ENCODE data around the gene CFAP141. TPM values are rescaled to one million over a fixed set of nuclear protein-coding genes. Genes with fewer than 3 reads are reported as not detected.

The CFAP141 gene
- polyA plus RNA-seq, 1 of the 3 experiments (the other 2 are of a cell fraction), result not detected

GRCh38 chr1:154158307-154159125 is 47.6 kb downstream of the CFAP141 start:
- no peak for DNase-seq
- H3K27ac ChIP-seq (ENCODE audit: low read depth in 2 of 2, low read length in 1 of 2), result no peak overlapping the region
- H3K9ac ChIP-seq, result no peak overlapping the region
- peaks cover 25% of the 10 kb centered on the region for H4K20me1 ChIP-seq (ENCODE audit: insufficient read depth)
- H3F3A ChIP-seq (replicated peaks; ENCODE audit: insufficient read depth), result peaks cover 64% of the 10 kb centered on the region
- H3K4me2 ChIP-seq, result no peak overlapping the region
- no peaks in the 10 kb centered on the region for H3K9me3 ChIP-seq
- H2AFZ ChIP-seq (ENCODE audit: low read depth), result no peak overlapping the region
- H3K27me3 ChIP-seq (ENCODE audit: insufficient read depth), result no peaks in the 10 kb centered on the region
- peaks cover 31% of the 10 kb centered on the region; the same call in 1 of the 2 replicates for H3K79me2 ChIP-seq (ENCODE audit: insufficient read depth)
- no peak for TF ChIP-seq SMC3 (IDR thresholded peaks at IDR 0.05; ENCODE audit: low read depth, low read length)
- no peak for TF ChIP-seq ELF1 (IDR thresholded peaks at IDR 0.05)
- TF ChIP-seq TCF12 (IDR thresholded peaks at IDR 0.05), result no peak
- TF ChIP-seq FOSL2 (IDR thresholded peaks at IDR 0.05; ENCODE audit: borderline replicate concordance, low read depth), result no peak
- no peak for TF ChIP-seq RCOR1 (IDR thresholded peaks at IDR 0.05; ENCODE audit: low read length)
- TF ChIP-seq, protein P1, sequence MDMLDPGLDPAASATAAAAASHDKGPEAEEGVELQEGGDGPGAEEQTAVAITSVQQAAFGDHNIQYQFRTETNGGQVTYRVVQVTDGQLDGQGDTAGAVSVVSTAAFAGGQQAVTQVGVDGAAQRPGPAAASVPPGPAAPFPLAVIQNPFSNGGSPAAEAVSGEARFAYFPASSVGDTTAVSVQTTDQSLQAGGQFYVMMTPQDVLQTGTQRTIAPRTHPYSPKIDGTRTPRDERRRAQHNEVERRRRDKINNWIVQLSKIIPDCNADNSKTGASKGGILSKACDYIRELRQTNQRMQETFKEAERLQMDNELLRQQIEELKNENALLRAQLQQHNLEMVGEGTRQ (IDR thresholded peaks at IDR 0.05; ENCODE audit: borderline replicate concordance, low read depth, low read length), result no peak
- CTCF ChIA-PET, result interaction anchor here (1.4 to 1.9 kb wide), 2 partner anchors 12 to 13 kb away, joined by 5 to 10 read pairs; no protein-coding TSS in a partner anchor
- peaks cover 70 to 72% of the 10 kb centered on the region in 2 experiments for H3K36me3 ChIP-seq (replicated peaks in 1 of 2; ENCODE audit: control insufficient read depth in 1 of 2, insufficient read depth in 2 of 2, low read length in 1 of 2)
- H3K4me1 ChIP-seq (ENCODE audit: control insufficient read depth in 1 of 2, insufficient read depth in 2 of 2, low read depth in 1 of 2, low read length in 1 of 2), result no peaks in the 10 kb centered on the region
- WGBS (ENCODE audit: low lambda C conversion rate), result 93% methylated on average over 8 of the region's 8 CpGs
- H3K9me2 ChIP-seq, result no peaks in the 10 kb centered on the region
- no peak overlapping the region for H3K4me3 ChIP-seq (ENCODE audit: low read depth in 2 of 2, low read length in 1 of 2)
- POLR2A ChIA-PET, result interaction anchor here (0.5 to 0.6 kb wide), 2 partner anchors 10 to 141 kb away, joined by 3 to 5 read pairs; no protein-coding TSS in a partner anchor

- no peak for DNase-seq
- 93% methylated on average over 7 of the region's 7 CpGs for WGBS (ENCODE audit: low lambda C conversion rate)
- Histone ChIP-seq H4K20me1 (ENCODE audit: insufficient read depth) (peaks cover 25% of the 10 kb centered on the region), H3K4me2 (no peak overlapping the region), H3K27me3 (ENCODE audit: insufficient read depth) (no peaks in the 10 kb centered on the region), H3K79me2 (ENCODE audit: insufficient read depth) (peaks cover 24% of the 10 kb centered on the region; the same call in 1 of the 2 replicates), H3K4me1 (ENCODE audit: control insufficient read depth in 1 of 2, insufficient read depth in 2 of 2, low read depth in 1 of 2, low read length in 1 of 2) (no peaks in the 10 kb centered on the region), H3K9me3 (no peaks in the 10 kb centered on the region), H3K27ac (ENCODE audit: low read depth in 2 of 2, low read length in 1 of 2) (0 out of 4 replicates have a peak overlapping the region, but pooled peaks of 1 of the 2 experiments have one; percentile 7), H3K4me3 (ENCODE audit: low read depth in 2 of 2, low read length in 1 of 2) (no peak overlapping the region), H3K9ac (no peak overlapping the region), H2AFZ (ENCODE audit: low read depth) (no peak overlapping the region; the same call in 1 of the 2 replicates), H3F3A (replicated peaks; ENCODE audit: insufficient read depth) (peaks cover 61% of the 10 kb centered on the region), H3K36me3 (replicated peaks in 1 of 2; ENCODE audit: control insufficient read depth in 1 of 2, insufficient read depth in 2 of 2, low read length in 1 of 2) (peaks cover 67 to 69% of the 10 kb centered on the region in 2 experiments), H3K9me2 (no peaks in the 10 kb centered on the region)
- no peak for TF ChIP-seq CTCF (IDR thresholded peaks at IDR 0.05)
- TF ChIP-seq, protein P2, sequence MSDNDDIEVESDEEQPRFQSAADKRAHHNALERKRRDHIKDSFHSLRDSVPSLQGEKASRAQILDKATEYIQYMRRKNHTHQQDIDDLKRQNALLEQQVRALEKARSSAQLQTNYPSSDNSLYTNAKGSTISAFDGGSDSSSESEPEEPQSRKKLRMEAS (IDR thresholded peaks at IDR 0.05; ENCODE audit: low read depth), result no peak
- TF ChIP-seq SMC3 (IDR thresholded peaks at IDR 0.05; ENCODE audit: low read depth, low read length), result no peak
- TF ChIP-seq TEAD4 (IDR thresholded peaks at IDR 0.05; ENCODE audit: borderline replicate concordance, insufficient read depth), result no peak
- TF ChIP-seq EP300 (IDR thresholded peaks at IDR 0.05; ENCODE audit: borderline replicate concordance in 1 of 2, low read depth in 1 of 2, low read length in 1 of 2), result no peak
- TF ChIP-seq JUND (IDR thresholded peaks at IDR 0.05), result no peak
- no peak for TF ChIP-seq RCOR1 (IDR thresholded peaks at IDR 0.05; ENCODE audit: low read length)
- TF ChIP-seq RFX5 (IDR thresholded peaks at IDR 0.05; ENCODE audit: low read length), result no peak
- TF ChIP-seq TCF12 (IDR thresholded peaks at IDR 0.05), result no peak
- TF ChIP-seq, protein P3, sequence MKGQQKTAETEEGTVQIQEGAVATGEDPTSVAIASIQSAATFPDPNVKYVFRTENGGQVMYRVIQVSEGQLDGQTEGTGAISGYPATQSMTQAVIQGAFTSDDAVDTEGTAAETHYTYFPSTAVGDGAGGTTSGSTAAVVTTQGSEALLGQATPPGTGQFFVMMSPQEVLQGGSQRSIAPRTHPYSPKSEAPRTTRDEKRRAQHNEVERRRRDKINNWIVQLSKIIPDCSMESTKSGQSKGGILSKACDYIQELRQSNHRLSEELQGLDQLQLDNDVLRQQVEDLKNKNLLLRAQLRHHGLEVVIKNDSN (IDR thresholded peaks at IDR 0.05; ENCODE audit: borderline replicate concordance, low read depth), result no peak
- TF ChIP-seq POLR2AphosphoS5 (IDR thresholded peaks at IDR 0.05; ENCODE audit: low read depth, low read length), result no peak
- ChIA-PET POLR2A (interaction anchor here (0.5 kb wide), 1 partner anchor 141 kb away, joined by 3 read pairs; no protein-coding TSS in a partner anchor), CTCF (interaction anchor here (1.4 kb wide), 1 partner anchor 14 kb away, joined by 5 read pairs; no protein-coding TSS in a partner anchor)
Observed at GRCh38 chr1:154157520-154158306, 48.4 kb downstream of the CFAP141 start.

Measured in SK-N-SH (cell line).